H1 (cell line): Measurements from ENCODE around the gene SYNE4. TPM values are rescaled to one million over a fixed set of nuclear protein-coding genes. Genes with fewer than 3 reads are reported as not detected.

Experiments
- CTCF ChIA-PET: fragments of 300-600 bp; sonication (Branson Sonifier 250); formaldehyde crosslinking; loops from one replicate; lab custom pipeline; 2021; ENCODE audit not compliant: partially characterized antibody; lab: Charles Lee
- POLR2A ChIA-PET: fragments of 300-600 bp; sonication (Branson Sonifier 250); formaldehyde crosslinking; loops from one replicate; lab custom pipeline; 2021; ENCODE audit warnings: inconsistent platforms; ENCODE audit not compliant: partially characterized antibody; lab: Charles Lee
- DNase-seq, 2 experiments: peaks; one replicate each; pipeline versions ENCODE4 v3.0.0 to v3.0.0-alpha.2; 2010 to 2022; ENCODE audit warnings: low spot score in 2 of 2, low read depth in 1 of 2, mixed read lengths in 1 of 2
- FAIRE-seq: peaks from 2 replicates; lab custom pipeline; 2011; peaks lifted over from hg19 to GRCh38; lab: Jason Lieb, UNC
- H2AFZ ChIP-seq: 2 replicates; pipeline ENCODE4 v1.8.1; 2012; ENCODE audit warnings: low read length, inconsistent platforms
- H2AK5ac ChIP-seq: 2 replicates; pipeline ENCODE4 v1.6.1; 2013; ENCODE audit warnings: low read depth, low read length
- H2BK120ac ChIP-seq: replicated peaks from 2 replicates; pipeline ENCODE3; 2013; ENCODE audit warnings: low read depth, low read length, inconsistent platforms
- H2BK12ac ChIP-seq: 2 replicates; pipeline ENCODE4 v1.6.1; 2013; ENCODE audit warnings: low read depth, low read length
- H2BK15ac ChIP-seq: 2 replicates; pipeline ENCODE4 v1.6.1; 2013; ENCODE audit warnings: low read length
- H2BK20ac ChIP-seq: 2 replicates; pipeline ENCODE4 v1.6.1; 2013; ENCODE audit warnings: low read length
- H2BK5ac ChIP-seq: 2 replicates; pipeline ENCODE4 v1.6.1; 2013; ENCODE audit warnings: low read depth, low read length
- H3K14ac ChIP-seq: 2 replicates; pipeline ENCODE4 v1.6.1; 2013; ENCODE audit warnings: inconsistent platforms; ENCODE audit not compliant: insufficient read length
- H3K18ac ChIP-seq: 2 replicates; pipeline ENCODE4 v1.6.1; 2013; ENCODE audit warnings: low read length; ENCODE audit errors: extremely low read depth
- H3K23ac ChIP-seq: 2 replicates; pipeline ENCODE4 v1.6.1; 2013; ENCODE audit warnings: inconsistent platforms; ENCODE audit not compliant: insufficient read length
- H3K23me2 ChIP-seq: 2 replicates; pipeline ENCODE4 v1.6.1; 2013; ENCODE audit warnings: low read depth, low read length
- H3K27ac ChIP-seq: 2 replicates; pipeline ENCODE4 v1.6.1; 2011; ENCODE audit warnings: low read depth, low read length, inconsistent platforms
- H3K27me3 ChIP-seq, 4 experiments: replicated peaks in 1 of 4; 1 replicate in 1 of 4; 2 replicates in 3 of 4; pipeline versions ENCODE4 v1.6.1 to v1.8.1; 2011 to 2013; ENCODE audit warnings: low read length in 3 of 4, mild to moderate bottlenecking in 3 of 4, inconsistent platforms in 2 of 4, mixed read lengths in 2 of 4, moderate library complexity in 1 of 4; ENCODE audit not compliant: control insufficient read depth in 3 of 4, insufficient read depth in 3 of 4; ENCODE audit errors: extremely low read depth in 1 of 4
- H3K36me3 ChIP-seq, 4 experiments: 2 replicates each; pipeline versions ENCODE4 v1.6.1 to v1.8.1; 2011 to 2013; ENCODE audit warnings: mild to moderate bottlenecking in 4 of 4, low read length in 3 of 4, moderate library complexity in 2 of 4, control low read depth in 1 of 4, inconsistent platforms in 1 of 4; ENCODE audit not compliant: insufficient read depth in 4 of 4, control insufficient read depth in 2 of 4
- H3K4ac ChIP-seq: replicated peaks from 2 replicates; pipeline ENCODE3; 2013; ENCODE audit warnings: low read length, low read depth, mixed read lengths, inconsistent platforms; ENCODE audit not compliant: insufficient read length
- H3K4me1 ChIP-seq, 4 experiments: replicated peaks in 1 of 4; 1 replicate in 1 of 4; 2 replicates in 3 of 4; pipeline versions ENCODE4 v1.6.1 to v1.8.1; 2011 to 2013; ENCODE audit warnings: low read length in 3 of 4, inconsistent platforms in 2 of 4, mixed read lengths in 1 of 4; ENCODE audit not compliant: insufficient read depth in 4 of 4, control insufficient read depth in 3 of 4
- H3K4me2 ChIP-seq, 2 experiments: 2 replicates each; pipeline versions ENCODE4 v1.6.1 to v1.8.1; 2011 to 2013; ENCODE audit warnings: low read depth in 2 of 2, low read length in 2 of 2, control low read depth in 1 of 2, inconsistent platforms in 1 of 2, mild to moderate bottlenecking in 1 of 2; ENCODE audit not compliant: insufficient read depth in 1 of 2
- H3K4me3 ChIP-seq, 4 experiments: fragments of 200-600, 300-600 bp in 1 of 4; sonication (generic), shearing (Covaris generic), sonication (Bioruptor Twin) in 1 of 4; 2 replicates each; pipeline versions ENCODE4 v1.5.1 to v1.8.1; 2011 to 2016; ENCODE audit warnings: low read length in 4 of 4, low read depth in 3 of 4, control low read depth in 2 of 4, inconsistent platforms in 2 of 4, mild to moderate bottlenecking in 2 of 4, mixed read lengths in 1 of 4, moderate library complexity in 1 of 4; ENCODE audit not compliant: insufficient read depth in 2 of 4; ENCODE audit errors: extremely low read depth in 1 of 4
- H3K56ac ChIP-seq: replicated peaks from 2 replicates; pipeline ENCODE3; 2013; ENCODE audit warnings: low read depth, mild to moderate bottlenecking, mixed read lengths, low read length, inconsistent platforms; ENCODE audit not compliant: insufficient read length
- H3K79me1 ChIP-seq: 2 replicates; pipeline ENCODE4 v1.6.1; 2013; ENCODE audit warnings: low read depth, low read length, control low read depth
- H3K79me2 ChIP-seq, 2 experiments: 2 replicates each; pipeline versions ENCODE4 v1.6.1 to v1.8.1; 2012 to 2013; ENCODE audit warnings: low read length in 2 of 2, mild to moderate bottlenecking in 2 of 2, inconsistent platforms in 1 of 2; ENCODE audit not compliant: insufficient read depth in 2 of 2, control insufficient read depth in 1 of 2
- H3K9ac ChIP-seq, 4 experiments: replicated peaks in 1 of 4; 1 replicate in 1 of 4; 2 replicates in 3 of 4; pipeline versions ENCODE4 v1.6.1 to v1.8.1; 2011 to 2013; ENCODE audit warnings: low read depth in 3 of 4, low read length in 3 of 4, control low read depth in 2 of 4, mild to moderate bottlenecking in 2 of 4, moderate library complexity in 2 of 4, inconsistent platforms in 1 of 4; ENCODE audit errors: extremely low read depth in 1 of 4
- H3K9me3 ChIP-seq, 2 experiments: 2 replicates each; pipeline versions ENCODE4 v1.6.1 to v1.8.1; 2012 to 2013; ENCODE audit warnings: mild to moderate bottlenecking in 2 of 2, moderate library complexity in 2 of 2, control low read depth in 1 of 2, inconsistent platforms in 1 of 2, low read depth in 1 of 2, low read length in 1 of 2, mixed read lengths in 1 of 2; ENCODE audit not compliant: insufficient read depth in 2 of 2
- H4K20me1 ChIP-seq, 2 experiments: replicated peaks in 1 of 2; 2 replicates each; pipeline versions ENCODE3 to v1.8.1; 2011 to 2013; ENCODE audit warnings: inconsistent platforms in 2 of 2, low read length in 2 of 2, mild to moderate bottlenecking in 1 of 2; ENCODE audit not compliant: insufficient read depth in 2 of 2, control insufficient read depth in 1 of 2
- H4K5ac ChIP-seq: 2 replicates; pipeline ENCODE4 v1.6.1; 2013; ENCODE audit warnings: low read length, low read depth, mixed read lengths, inconsistent platforms; ENCODE audit not compliant: insufficient read length
- H4K8ac ChIP-seq: 2 replicates; pipeline ENCODE4 v1.8.0; 2013; ENCODE audit warnings: mild to moderate bottlenecking, moderate library complexity, low read length, inconsistent platforms; ENCODE audit not compliant: insufficient read depth; ENCODE audit errors: extremely low read depth
- H4K91ac ChIP-seq: replicated peaks from 2 replicates; pipeline ENCODE3; 2013; ENCODE audit warnings: low read length, mixed read lengths, inconsistent platforms; ENCODE audit not compliant: insufficient read length
- CBX5 ChIP-seq: fragments of 300-800, 300-1000 bp; sonication (generic); IDR thresholded peaks from 2 replicates; pipeline ENCODE4 v1.7.1; 2016; ENCODE audit warnings: antibody characterized with exemption, low read length, low read depth
- CTBP2 ChIP-seq: IDR thresholded peaks from 2 replicates; pipeline ENCODE4 v1.7.0; 2011; ENCODE audit warnings: borderline replicate concordance, mild to moderate bottlenecking, moderate library complexity, mixed read lengths, low read length; ENCODE audit not compliant: insufficient read depth, insufficient read length
- KDM4A ChIP-seq: IDR thresholded peaks from one replicate; pipeline ENCODE4 v1.7.1; 2012; ENCODE audit warnings: low read depth, mild to moderate bottlenecking, moderate library complexity, low read length, inconsistent platforms; ENCODE audit not compliant: severe bottlenecking
- NRF1 ChIP-seq: IDR thresholded peaks from 2 replicates; pipeline ENCODE4 v1.6.1; 2011; ENCODE audit warnings: mild to moderate bottlenecking, low read depth, low read length, improper control_type of control experiment
- PHF8 ChIP-seq: fragments of 200-600 bp; sonication (generic); conservative IDR thresholded peaks from 2 replicates; pipeline ENCODE4 v1.7.1; 2012; ENCODE audit warnings: low read depth, mild to moderate bottlenecking, inconsistent platforms, low read length, moderate library complexity
- POLR2A ChIP-seq, 2 experiments: IDR thresholded peaks; 1 replicate in 1 of 2; 2 replicates in 1 of 2; pipeline ENCODE4 v1.6.1; 2011; ENCODE audit warnings: low read depth in 2 of 2, low read length in 2 of 2, mild to moderate bottlenecking in 2 of 2; ENCODE audit errors: control extremely low read depth in 1 of 2
- WGBS, 2 experiments: shearing (Covaris generic) in 1 of 2; methylation state at CpG; one replicate each; pipeline versions ENCODE4 v1.1.6 to v1.1.7; 2013 to 2015; ENCODE audit warnings: low lambda C conversion rate in 2 of 2, mixed read lengths in 2 of 2, inconsistent platforms in 1 of 2, low coverage in 1 of 2, missing lambda C conversion rate in 1 of 2; ENCODE audit not compliant: insufficient replicate concordance in 2 of 2, insufficient coverage in 1 of 2, insufficient read length in 1 of 2; ENCODE audit errors: extremely low coverage in 1 of 2, missing lambda C conversion rate in 1 of 2; 5-methylcytosine and 5-hydroxymethylcytosine counted together
- polyA plus RNA-seq, 7 experiments: library from polyadenylated mRNA; depleted of rRNA in 3 of 7; stranded (reverse) in 5 of 7; unstranded in 2 of 7; fragments of >200 nt in 5 of 7; fragments of 200-250 nt in 2 of 7; gene quantifications; 1 replicate in 5 of 7; 2 replicates in 1 of 7; 4 replicates in 1 of 7; pipeline versions ENCODE4 v1.2.1 to v1.2.3, GENCODE V29; 2011 to 2013; ENCODE audit warnings: missing spikeins in 2 of 7, mixed read lengths in 2 of 7
- total RNA-seq: library from RNA; stranded (reverse); fragmentation: NEBNext Ultra II Directional; extraction: Animal tissue kit (Norgen Biotek cat#: 25700); gene quantifications from 2 replicates; pipeline ENCODE4 v1.2.1, GENCODE V29; 2021
- TF ChIP-seq, protein P1 (sequence below): IDR thresholded peaks from 2 replicates; pipeline ENCODE4 v1.6.1; 2012; ENCODE audit warnings: inconsistent platforms

The SYNE4 gene
- total and polyA plus RNA-seq, 2 of the 8 experiments (the other 6 are each of a cell fraction or from before 2014, with no cell fraction given), result 20.8 to 22.6 TPM

DNA sequence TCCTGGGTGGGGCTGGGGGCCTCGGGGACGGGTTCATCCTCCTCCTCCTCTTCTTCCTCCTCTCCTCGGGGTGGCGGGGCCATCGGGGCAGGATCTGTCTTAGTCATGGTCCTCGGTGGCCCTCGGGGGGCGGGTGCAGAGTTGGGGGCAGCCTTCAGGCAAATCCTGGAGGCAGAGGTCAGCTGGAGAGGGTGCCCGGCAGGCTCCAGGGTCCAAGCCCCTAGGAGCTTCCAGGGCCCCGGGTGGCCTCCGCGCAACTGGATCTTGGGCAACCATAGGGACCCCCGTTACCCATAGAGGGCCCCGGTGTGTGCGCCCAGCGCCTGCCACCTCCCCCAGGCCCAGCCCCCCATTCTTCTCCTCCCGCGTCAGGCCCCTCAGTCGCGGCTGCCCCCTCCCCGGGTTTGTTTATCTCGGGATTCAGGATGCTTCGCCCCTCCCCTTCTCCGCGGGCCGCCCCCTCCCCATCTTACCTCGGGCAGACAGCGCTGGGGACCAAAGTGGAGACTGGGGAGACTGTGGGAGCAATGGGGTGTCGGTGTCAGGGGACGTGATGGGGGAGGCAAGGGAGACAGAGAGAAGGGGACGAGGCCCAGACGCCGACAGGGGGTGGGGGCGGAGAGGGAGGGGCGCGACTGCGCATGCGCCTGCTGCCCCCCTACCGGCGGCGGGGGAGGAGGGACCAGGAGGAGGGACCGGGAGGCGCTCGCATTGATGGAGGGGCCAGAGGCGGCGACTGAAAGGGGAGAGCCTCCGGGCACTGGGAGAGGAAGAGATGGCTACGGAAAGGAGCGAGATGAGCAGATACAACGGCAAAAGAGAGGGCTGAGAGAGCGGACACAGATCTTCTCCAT, 23.9 kb upstream of the SYNE4 start, which contains the start of gene CLIP3:
TSS of gene CLIP3 (minus strand) at position 623 of the 854 bp plus-strand sequence. CDS start at position 107, 516 bp downstream.
- peaks cover 8% of the 10 kb centered on the region; the same call in 1 of the 2 replicates for H3K23me2 ChIP-seq
- ChIA-PET POLR2A (interaction anchor here (0.6 to 1.8 kb wide), 3 partner anchors 21 to 131 kb away, joined by 3 to 7 read pairs (median 5); partner anchors contain the start of genes SYNE4 and THAP8), CTCF (interaction anchor here (1.3 to 1.4 kb wide), 2 partner anchors 20 to 27 kb away, joined by 3 to 5 read pairs; no protein-coding TSS in a partner anchor)
- FAIRE-seq (no peak), DNase-seq (peak in 1 of 2 experiments; percentile 90)
- H4K5ac ChIP-seq, result peak within 1 kb of the TSS; percentile 73
- peak within 1 kb of the TSS; percentile 60 for H3K18ac ChIP-seq
- H3K27ac ChIP-seq, result no peak within 1 kb of the TSS
- no peaks in the 10 kb centered on the region for H3K9me3 ChIP-seq
- peak within 1 kb of the TSS; percentile 54; the same call in 1 of the 2 replicates for H2AFZ ChIP-seq
- no peak within 1 kb of the TSS for H2BK20ac ChIP-seq
- H3K4ac ChIP-seq, result peak within 1 kb of the TSS; percentile 48
- H3K79me1 ChIP-seq, result no peaks in the 10 kb centered on the region
- H3K79me2 ChIP-seq, result no peaks in the 10 kb centered on the region
- H2BK5ac ChIP-seq, result no peak within 1 kb of the TSS
- peaks cover 0 to 11% (median 4%) of the 10 kb centered on the region in 4 experiments; a peak in 6 of 7 replicates for H3K4me1 ChIP-seq
- no peak within 1 kb of the TSS for H3K56ac ChIP-seq
- H4K20me1 ChIP-seq, result peaks cover 0 to 6% of the 10 kb centered on the region in 2 experiments
- H2BK120ac ChIP-seq, result no peak within 1 kb of the TSS
- TF ChIP-seq PHF8 (peak; percentile 51; the same call in 1 of the 2 replicates), NRF1 (peak; percentile 53), CTBP2 (no peak), POLR2A (IDR thresholded peaks at IDR 0.05; ENCODE audit: control extremely low read depth in 1 of 2, low read depth in 2 of 2, low read length in 2 of 2) (peak in 1 of 2 experiments; percentile 11; a peak in 1 of 3 replicates), KDM4A (peak; percentile 48), CBX5 (no peak)
- TF ChIP-seq, protein P1, sequence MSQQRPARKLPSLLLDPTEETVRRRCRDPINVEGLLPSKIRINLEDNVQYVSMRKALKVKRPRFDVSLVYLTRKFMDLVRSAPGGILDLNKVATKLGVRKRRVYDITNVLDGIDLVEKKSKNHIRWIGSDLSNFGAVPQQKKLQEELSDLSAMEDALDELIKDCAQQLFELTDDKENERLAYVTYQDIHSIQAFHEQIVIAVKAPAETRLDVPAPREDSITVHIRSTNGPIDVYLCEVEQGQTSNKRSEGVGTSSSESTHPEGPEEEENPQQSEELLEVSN, result no peak
- H4K8ac ChIP-seq, result peak within 1 kb of the TSS; percentile 73
- peak within 1 kb of the TSS; percentile 83 to 87 for H3K4me2 ChIP-seq
- no peak within 1 kb of the TSS for H2BK15ac ChIP-seq
- H3K27me3 ChIP-seq, result peaks cover 0 to 4% (median 0%) of the 10 kb centered on the region in 4 experiments; a peak in 4 of 7 replicates
- no peak within 1 kb of the TSS for H2BK12ac ChIP-seq
- peak within 1 kb of the TSS in 3 of 4 experiments; percentile 22 to 70 (median 25); a peak in 3 of 7 replicates for H3K9ac ChIP-seq
- H3K36me3 ChIP-seq, result no peaks in the 10 kb centered on the region
- H3K4me3 ChIP-seq, result peak within 1 kb of the TSS; percentile 58 to 97 (median 80)
- H4K91ac ChIP-seq, result peak within 1 kb of the TSS; percentile 22
- no peak within 1 kb of the TSS for H3K14ac ChIP-seq
- no peak within 1 kb of the TSS for H2AK5ac ChIP-seq
- no peak within 1 kb of the TSS for H3K23ac ChIP-seq
- 7% methylated on average over 9 of the region's 51 CpGs; no CpG with 5 or more reads in 1 of the 2 experiments for WGBS, 2 experiments
